Measurements from ENCODE around the gene RAVER1. TPM values are rescaled to one million over a fixed set of nuclear protein-coding genes. Genes with fewer than 3 reads are reported as not detected.

Gene RAVER1
- total RNA-seq, 3 donors from 2014 or later (not counting 1 experiment from before 2014, with no cell fraction given): 42.5 to 64.3 (median 55.9) TPM

- no peaks in the 10 kb centered on the region for H3K9me3 ChIP-seq (ENCODE audit: control insufficient read depth, insufficient read depth, low read length)
- peak overlapping the region; percentile 23 to 63 for H3K27ac Mint-ChIP-seq
- ATAC-seq (no peak), DNase-seq (peak in 1 of 2 donors; percentile 45)
- H3K27me3 ChIP-seq (ENCODE audit: control insufficient read depth, insufficient read depth, low read length): peaks cover 53% of the 10 kb centered on the region
- peaks cover 50 to 69% of the 10 kb centered on the region in 2 donors for H3K4me1 Mint-ChIP-seq
- peaks cover 7 to 40% of the 10 kb centered on the region in 2 donors for H3K27me3 Mint-ChIP-seq (ENCODE audit: low read depth in 2 of 2)
- WGBS (ENCODE audit: insufficient coverage): under 1% methylated on average over 22 of the region's 23 CpGs
- peaks cover 24% of the 10 kb centered on the region for H3K36me3 ChIP-seq (ENCODE audit: control insufficient read depth, insufficient read depth, low read length)
- intact Hi-C loops (cut with micrococcal nuclease): no loop called here
- H3K4me1 ChIP-seq (ENCODE audit: control insufficient read depth, insufficient read depth, low read length): peaks cover 81% of the 10 kb centered on the region
- H3K4me3 Mint-ChIP-seq: peak overlapping the region; percentile 86
- H3K9me3 Mint-ChIP-seq: no peaks in the 10 kb centered on the region
- H3K36me3 Mint-ChIP-seq: peaks cover 10% of the 10 kb centered on the region
- peak overlapping the region; percentile 37 for H3K4me3 ChIP-seq (ENCODE audit: low read length)
- H3K27ac ChIP-seq (ENCODE audit: low read length): no peak overlapping the region
- no peak for TF ChIP-seq CTCF (IDR thresholded peaks at IDR 0.05)
These were observed 44.6 kb downstream of the RAVER1 start for GRCh38 chr19:10288662-10289166.

GRCh38 chr19:10286803-10287737, 46.3 kb downstream of the RAVER1 start, which contains the start of gene ICAM4:
TSS of gene ICAM4 (plus strand) at chr19:10286955. CDS start at chr19:10287013, 58 bp downstream.
- Mint-ChIP-seq H3K27ac (peak within 1 kb of the TSS; percentile 24 to 79), H3K9me3 (no peaks in the 10 kb centered on the region), H3K4me3 (peak within 1 kb of the TSS; percentile 59), H3K36me3 (peaks cover 10% of the 10 kb centered on the region), H3K4me1 (peaks cover 36 to 54% of the 10 kb centered on the region in 2 donors), H3K27me3 (ENCODE audit: low read depth in 2 of 2) (peaks cover 0 to 31% of the 10 kb centered on the region in 2 donors)
- no peak for TF ChIP-seq CTCF (IDR thresholded peaks at IDR 0.05)
- H3K27me3 ChIP-seq (ENCODE audit: control insufficient read depth, insufficient read depth, low read length): peaks cover 39% of the 10 kb centered on the region
- intact Hi-C loops (cut with micrococcal nuclease): no loop called here
- no peak within 1 kb of the TSS for H3K4me3 ChIP-seq (ENCODE audit: low read length)
- peaks cover 64% of the 10 kb centered on the region for H3K4me1 ChIP-seq (ENCODE audit: control insufficient read depth, insufficient read depth, low read length)
- WGBS (ENCODE audit: insufficient coverage): 5% methylated on average over 59 of the region's 59 CpGs
- H3K27ac ChIP-seq (ENCODE audit: low read length): no peak within 1 kb of the TSS
- peaks cover 31% of the 10 kb centered on the region for H3K36me3 ChIP-seq (ENCODE audit: control insufficient read depth, insufficient read depth, low read length)
- peak in 1 of 2 donors; percentile 50 for DNase-seq
- ATAC-seq: no peak
- H3K9me3 ChIP-seq (ENCODE audit: control insufficient read depth, insufficient read depth, low read length): no peaks in the 10 kb centered on the region

- Mint-ChIP-seq H3K27me3 (ENCODE audit: low read depth in 2 of 2) (peaks cover 0 to 21% of the 10 kb centered on the region in 2 donors), H3K4me1 (peaks cover 22 to 39% of the 10 kb centered on the region in 2 donors), H3K36me3 (peaks cover 10% of the 10 kb centered on the region), H3K4me3 (no peak overlapping the region), H3K27ac (peak overlapping the region in 1 of 2 donors; percentile 79), H3K9me3 (no peaks in the 10 kb centered on the region)
- no peaks in the 10 kb centered on the region for H3K9me3 ChIP-seq (ENCODE audit: control insufficient read depth, insufficient read depth, low read length)
- H3K4me1 ChIP-seq (ENCODE audit: control insufficient read depth, insufficient read depth, low read length): peaks cover 55% of the 10 kb centered on the region
- 87% methylated on average over 3 of the region's 4 CpGs for WGBS (ENCODE audit: insufficient coverage)
- TF ChIP-seq CTCF (IDR thresholded peaks at IDR 0.05): no peak
- intact Hi-C loops (cut with micrococcal nuclease): no loop called here
- no peak overlapping the region for H3K27ac ChIP-seq (ENCODE audit: low read length)
- DNase-seq: no peak
- H3K4me3 ChIP-seq (ENCODE audit: low read length): no peak overlapping the region
- no peak for ATAC-seq
- H3K36me3 ChIP-seq (ENCODE audit: control insufficient read depth, insufficient read depth, low read length): peaks cover 31% of the 10 kb centered on the region
- peaks cover 29% of the 10 kb centered on the region for H3K27me3 ChIP-seq (ENCODE audit: control insufficient read depth, insufficient read depth, low read length)
These were observed 47.9 kb downstream of the RAVER1 start for GRCh38 chr19:10285393-10285792.
